GM18498 (cell line): Measurements from ENCODE around the gene ZNF280B.
"Not testable (repeated sequence)": the region's sequence is repeated elsewhere in the genome, so short reads cannot be mapped to it uniquely, and the experiment has no call there.

Source experiments
- ATAC-seq: cut with Tn5 transposase; IDR thresholded peaks from one replicate; pipeline ENCODE4 v1.9.1; 2021; ENCODE audit warnings: mild to moderate bottlenecking, moderate library complexity; ENCODE audit not compliant: unreplicated experiment

The ZNF280B gene

DNA sequence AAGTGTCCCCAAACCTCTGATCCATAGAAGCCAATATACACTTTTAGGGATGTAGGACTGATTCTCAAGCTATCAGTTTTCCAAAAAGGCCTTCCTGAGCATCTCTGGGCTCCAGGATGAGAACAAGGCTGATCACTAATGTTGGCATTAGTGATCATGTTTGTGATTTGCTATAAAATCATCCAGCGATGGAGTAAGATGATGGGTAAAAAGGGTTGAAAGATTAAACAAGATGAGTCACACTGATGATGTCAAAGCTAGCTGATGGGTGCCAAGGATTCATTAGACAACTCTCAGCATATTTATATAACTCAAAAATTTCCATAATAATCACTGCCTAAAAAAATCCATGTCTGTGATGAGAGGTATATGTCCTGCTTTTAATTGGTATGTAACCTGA is 42.8 kb downstream of the ZNF280B start:
- no peak for ATAC-seq

DNA sequence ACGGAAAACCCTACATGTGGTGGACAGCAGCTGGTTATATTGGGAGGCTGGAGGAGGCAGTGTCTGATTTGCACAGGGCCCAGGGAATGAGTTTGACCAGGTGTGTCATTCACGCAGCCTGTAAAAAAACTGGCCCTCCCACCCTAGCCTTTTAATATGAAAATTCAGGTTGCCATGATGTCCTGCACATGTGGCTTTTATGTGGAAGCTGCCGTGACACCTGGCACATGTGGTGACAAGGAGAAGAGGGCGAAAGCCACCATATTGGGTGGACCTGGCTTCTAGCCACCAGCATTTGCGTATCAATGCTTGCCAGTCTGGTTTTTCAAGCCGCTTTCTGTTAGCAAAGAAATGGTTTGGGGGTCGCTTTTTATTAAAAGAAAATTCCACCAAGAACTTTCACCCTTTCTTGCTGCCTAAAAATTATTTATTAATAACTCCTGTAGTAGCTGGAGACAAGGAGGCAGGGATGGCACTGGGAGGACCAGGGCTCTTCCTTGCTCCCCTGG is 43.4 kb downstream of the ZNF280B start:
- ATAC-seq, result no peak

DNA sequence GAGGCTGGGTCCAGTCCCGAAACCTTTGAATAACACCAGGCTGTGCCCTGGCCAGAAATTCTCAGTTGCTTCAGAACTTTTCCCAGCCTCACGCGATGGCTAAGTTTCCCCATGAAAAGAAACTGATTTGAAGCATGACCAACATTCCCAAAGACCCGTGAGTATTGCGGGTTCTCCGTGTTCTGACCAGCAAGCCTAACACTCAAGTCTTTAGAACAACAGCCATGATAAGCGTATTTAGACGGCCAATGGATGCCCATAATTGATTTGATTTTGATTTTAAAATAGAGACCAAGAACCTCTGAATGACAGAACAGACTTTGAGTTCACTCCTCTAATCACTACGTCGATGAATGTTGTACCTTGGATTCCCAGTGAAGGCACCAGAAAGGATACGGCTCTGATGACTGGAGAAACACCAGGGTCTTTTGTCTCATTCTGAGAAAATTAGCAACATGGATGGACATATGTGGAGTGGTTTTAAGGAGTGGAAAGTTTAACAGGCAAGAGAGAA is 43.9 kb downstream of the ZNF280B start:
- no peak for ATAC-seq

DNA sequence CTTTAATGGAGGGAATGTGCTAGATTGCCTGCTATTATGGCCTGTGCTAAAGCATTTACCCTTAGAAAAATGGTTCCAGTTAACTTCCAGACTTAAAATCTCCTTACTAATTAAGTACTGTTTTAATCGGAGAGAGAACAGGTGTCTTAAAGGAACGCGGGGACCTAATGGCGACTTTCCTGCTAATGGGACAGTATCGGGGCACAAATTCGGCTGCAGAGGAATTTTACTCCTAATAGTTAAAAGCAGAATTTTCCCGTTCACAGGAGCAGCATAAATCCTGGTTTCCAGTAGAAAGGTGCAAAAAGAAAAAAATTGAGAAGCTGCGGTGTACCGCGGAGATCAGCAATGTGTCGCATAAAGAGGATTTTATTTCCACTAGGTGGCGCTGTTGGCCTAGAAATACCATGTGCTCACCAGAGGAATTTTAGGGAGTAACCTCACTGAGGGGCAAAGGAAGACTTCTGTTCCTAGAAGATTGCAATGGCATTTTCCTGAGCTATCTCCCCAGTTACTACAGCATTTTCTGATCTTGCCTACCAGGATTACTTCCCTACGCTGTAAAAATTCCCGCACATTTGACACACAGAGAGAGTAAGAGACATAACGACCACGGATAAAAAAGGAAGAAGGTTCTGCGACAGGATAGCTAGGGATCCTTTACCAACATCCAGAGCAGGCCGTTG is 44.5 kb downstream of the ZNF280B start:
- no peak for ATAC-seq

DNA sequence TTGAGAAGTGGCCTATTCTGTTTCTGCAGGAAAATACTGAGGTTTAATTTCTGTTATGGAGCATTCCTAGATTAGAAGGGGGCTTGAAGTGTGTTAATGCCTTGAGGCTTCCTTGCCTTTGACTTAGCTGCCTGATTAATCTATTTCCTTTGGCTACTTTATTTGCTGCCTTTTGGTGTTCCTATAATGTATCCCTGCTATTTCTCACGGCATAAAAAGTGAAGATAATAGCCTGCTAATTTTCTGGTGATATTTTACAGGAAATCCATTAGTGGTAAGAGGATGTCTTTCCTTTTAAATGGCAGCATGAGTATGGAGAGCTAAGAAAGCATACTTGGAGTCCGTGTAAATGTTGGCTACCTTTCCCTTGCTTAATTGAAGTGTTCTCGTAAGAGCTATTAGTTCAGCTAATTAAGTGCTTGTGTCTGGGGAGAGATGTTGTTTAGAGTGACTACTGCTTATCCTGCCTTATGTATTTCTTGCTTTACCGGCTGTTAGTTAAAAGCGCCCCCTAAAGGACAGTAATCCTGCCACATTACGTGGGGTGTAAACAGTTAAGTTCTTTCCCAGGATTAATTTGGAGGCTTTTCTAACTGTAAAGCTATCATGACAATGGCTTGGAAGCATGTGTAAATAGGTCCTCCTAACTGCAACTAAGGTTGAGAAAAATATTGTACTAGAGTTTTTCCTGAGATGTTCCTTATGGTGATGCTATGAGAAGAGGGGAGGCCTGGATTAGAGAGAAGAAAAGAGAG is 45.6 kb downstream of the ZNF280B start:
- ATAC-seq, result no peak

DNA sequence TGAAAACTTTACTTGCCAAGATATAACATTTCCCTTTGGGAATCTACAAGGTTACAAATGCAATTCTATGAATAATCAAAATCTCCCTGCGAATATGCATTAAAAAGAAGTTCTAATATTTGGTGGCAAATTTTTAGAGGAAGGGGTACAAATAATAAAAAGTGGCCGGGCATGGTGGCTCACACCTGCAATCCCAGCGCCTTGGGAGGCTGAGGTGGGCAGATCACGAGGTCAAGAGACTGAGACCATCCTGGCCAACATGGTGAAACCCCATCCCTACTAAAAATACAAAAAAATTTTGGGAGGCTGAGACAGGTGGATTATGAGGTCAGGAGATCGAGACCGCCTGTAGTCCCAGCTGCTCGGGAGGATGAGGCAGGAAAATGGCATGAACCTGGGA is 47.0 kb downstream of the ZNF280B start:
- ATAC-seq, result no peak

DNA sequence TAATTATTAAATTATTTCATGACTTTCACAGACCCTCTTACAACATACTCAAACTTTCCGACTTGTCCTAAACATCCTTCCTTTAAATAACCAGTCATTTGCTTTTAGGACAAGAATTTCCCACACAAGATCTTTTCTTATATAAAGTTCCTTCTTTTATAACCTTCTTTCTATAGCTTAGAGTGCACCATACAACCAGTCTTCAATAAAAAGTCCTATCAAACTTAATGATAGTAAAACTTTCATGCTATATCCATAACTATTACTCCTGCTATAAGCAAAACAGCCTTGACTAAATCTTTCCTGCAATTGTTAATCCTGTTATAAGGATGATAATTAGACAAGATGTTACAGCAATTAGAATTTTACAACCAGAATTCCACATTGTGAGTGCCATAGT is 47.4 kb downstream of the ZNF280B start:
- no peak for ATAC-seq

DNA sequence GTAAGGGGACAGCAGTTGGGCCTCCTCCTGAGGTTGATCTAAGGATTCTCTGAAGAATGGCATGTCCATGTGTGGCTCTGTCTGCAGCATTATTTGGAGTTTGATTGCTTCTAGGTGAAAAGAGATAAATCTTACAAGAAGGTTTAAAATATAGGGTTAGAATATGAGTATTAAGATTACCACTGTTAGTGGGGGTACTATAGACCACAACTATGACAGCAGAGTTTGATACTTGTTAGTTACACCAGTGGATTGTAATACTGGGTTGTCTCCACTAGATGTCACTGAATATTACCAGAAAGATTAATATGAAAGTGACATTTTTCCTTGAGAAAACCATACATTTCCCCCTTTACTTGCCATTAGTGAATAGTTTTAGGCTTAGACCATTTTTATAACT is 47.9 kb downstream of the ZNF280B start:
- ATAC-seq, result no peak

DNA sequence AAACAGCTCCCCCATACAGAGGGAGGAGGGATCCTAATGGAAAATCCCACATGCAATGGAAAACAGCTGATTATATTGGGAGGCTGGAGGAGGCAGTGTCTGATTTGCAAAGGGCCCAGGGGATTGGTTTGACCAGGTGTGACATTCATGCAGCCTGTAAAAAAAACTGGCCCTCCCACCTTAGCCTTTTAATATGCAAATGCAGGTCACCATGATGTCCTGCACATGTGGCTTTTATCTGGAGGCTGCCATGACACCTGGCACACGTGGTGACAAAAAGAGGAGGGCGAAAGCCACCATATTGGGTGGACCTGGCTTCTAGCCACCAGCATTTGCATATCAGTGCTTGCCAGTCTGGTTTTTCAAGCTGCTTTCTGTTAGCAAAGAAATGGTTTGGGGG is 48.5 kb downstream of the ZNF280B start:
- ATAC-seq, result no peak

DNA sequence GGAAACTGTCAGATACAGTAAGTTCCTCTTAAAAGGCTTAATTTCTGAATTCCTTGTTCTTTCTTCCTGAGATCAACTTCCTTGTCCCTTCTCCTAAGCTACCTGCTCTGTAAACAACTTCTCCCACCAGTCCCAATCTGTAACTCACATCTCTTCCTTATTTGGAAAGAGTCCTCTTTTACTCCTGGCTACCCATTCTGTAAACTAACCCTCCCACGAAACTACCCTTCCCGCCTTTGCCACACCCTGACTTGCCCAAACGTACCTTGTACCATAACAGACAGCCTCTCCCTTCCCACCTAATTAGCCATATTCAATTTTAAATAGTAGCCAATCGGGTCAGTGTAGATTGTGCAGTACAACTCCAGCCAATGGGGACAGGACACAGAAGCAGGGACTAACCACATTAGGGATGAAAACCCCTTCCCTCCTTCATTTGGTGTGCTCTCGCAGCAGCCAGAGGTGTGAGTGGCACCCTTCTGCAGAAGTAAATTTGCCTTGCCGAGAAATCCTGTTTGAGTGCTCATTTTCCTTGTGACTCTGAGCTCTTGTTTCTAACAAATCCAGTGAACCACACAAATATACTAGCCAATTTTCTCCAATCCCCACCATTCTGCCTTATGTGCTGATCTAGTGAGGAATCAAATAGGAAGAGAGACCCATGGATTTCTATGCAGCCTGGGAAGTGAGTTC is 49.5 kb downstream of the ZNF280B start:
- no peak for ATAC-seq

DNA sequence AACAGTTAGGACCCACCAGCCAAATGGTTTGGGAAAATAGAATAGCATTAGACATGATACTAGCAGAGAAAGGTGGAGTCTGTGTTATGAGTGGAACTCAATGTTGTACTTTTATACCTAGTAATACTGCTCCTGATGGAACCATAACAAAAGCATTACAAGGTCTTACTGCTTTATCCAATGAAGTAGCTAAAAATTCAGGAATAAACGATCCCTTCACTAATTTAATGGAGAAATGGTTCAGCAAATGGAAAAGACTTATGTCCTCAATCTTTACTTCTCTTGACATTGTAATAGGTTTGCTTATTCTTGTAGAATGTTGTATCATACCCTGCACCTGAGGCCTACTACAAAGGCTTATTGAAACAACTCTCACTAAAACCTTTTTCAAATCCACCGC is 50.2 kb downstream of the ZNF280B start:
- no peak for ATAC-seq

DNA sequence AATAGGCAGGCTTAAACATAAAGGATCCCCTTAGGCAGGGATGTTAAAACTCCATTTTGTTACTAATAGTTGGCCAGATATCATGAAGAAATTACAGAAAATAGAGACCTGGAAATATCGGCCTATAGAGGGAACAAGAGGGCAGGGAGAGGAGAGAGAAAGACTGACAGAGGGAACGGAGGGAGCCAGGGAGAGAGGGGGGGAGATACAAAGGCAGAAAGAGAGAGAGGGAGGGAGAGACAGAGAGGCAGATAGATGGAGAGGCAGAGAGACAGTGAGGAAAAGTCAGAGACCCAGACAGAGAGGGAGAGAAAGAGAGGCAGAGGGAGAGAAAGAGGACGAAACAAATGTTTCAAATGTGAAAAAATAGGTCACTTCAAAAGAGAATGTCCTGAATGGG is 53.5 kb downstream of the ZNF280B start:
- no peak for ATAC-seq

DNA sequence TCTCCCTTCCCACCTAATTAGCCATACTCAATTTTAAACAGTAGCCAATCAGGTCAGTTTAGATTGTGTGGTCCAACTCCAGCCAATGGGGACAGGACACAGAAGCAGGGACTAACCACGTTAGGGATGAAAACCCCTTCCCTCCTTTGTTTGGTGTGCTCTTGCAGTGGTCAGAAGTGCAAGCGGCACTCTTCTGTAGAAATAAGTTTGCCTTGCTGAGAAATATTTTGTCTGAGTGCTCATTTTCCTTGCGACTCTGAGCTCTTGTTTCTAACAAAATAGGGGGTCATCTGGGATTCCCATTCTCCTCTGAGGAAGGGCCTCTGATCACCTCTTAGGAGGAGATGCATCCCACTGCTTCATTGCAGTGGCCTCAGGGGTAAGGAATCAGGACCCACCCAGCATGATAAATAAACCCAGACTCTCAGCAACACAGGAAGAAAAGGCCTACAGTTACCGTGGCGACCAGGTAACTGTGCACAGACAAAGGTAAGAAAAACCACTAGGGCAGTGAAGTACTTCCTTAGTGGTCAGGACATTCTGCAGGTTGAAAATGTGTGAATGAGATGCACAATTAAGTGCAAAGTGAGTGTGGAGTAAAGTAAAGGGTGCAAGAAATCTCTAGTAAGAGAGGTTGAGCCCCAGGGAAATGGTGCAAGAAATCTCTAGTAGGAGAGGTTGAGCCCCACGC is 55.4 kb downstream of the ZNF280B start:
- no peak for ATAC-seq

DNA sequence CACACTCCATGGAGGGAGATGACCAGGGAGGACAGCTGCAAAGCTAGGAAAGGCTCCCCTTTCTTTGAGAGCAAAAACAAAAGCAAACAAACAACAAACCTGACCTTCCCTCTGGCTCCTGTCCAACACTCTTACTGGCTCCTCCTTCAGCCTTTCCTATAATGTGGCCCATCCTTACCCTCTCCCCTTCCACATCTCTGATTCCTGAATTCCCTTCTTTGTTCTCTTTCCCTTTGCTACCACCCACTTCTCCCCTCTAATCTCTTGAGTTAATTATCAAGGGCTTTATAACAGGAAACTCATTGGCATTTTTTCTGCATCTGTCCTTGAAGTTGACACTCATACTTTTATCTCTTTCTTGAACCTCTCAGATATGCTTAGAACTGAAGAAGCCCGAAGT is 56.3 kb downstream of the ZNF280B start:
- ATAC-seq, result no peak

DNA sequence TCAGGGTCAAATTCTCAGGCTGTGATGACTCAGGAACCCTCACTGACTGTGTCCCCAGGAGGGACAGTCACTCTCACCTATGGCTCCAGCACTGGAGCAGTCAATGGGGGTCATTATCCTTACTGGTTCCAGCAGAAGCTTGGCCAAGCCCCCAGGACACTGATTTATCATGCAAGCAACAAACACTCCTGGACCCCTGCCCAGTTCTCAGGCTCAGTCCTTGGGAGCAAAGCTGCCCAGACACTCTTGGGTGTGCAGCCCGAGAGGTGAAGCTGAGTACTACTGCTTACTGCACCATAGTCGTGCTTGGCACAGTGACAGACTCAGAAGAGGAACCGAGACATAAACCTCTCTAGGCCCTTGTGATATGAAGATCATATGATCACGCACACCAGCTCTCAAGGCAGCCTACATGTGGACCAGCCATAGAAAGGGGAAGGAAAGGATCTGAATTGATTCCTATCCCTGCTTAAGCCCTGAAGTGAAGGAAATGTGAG is 58.2 kb downstream of the ZNF280B start:
- peak; percentile 93 for ATAC-seq

DNA sequence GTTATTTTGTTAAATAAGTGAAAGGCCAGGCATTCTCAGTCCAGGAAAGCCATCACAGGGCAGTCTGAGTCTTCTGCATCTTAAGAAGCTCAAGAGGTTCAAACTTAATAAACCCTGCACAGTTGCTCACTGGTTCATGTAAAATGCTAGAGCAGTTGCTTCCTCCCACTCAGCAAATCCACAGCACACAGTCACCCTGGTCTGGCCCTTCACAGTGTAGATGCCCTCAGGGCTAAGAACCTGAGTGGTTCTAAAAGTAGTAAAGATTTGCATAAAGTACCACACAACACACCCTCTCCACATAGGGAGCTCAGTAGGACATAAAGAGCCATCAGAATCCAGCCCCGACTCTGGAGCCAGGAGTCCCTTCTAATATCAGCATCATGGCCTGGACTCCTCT is 58.7 kb downstream of the ZNF280B start:
- ATAC-seq, result no peak

DNA sequence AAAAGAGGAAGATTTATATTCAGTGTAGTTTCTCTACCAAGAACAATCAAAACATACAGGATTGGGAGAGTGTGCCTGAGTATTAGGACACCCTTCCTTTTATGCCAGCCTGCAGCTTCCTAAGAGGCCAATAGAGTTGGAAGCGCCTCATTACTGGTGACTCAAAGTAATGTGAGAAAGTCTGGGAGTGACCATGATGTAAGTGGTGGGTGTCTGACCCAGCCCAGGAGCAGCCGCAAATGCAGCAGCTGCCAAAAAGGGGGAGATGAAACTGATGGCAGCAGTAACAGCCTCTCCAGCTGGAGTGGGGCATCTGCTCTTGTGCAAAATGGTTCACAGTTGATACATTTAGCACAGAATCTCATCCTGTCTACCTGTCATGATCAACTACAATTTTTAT is 62.0 kb downstream of the ZNF280B start:
- no peak for ATAC-seq

DNA sequence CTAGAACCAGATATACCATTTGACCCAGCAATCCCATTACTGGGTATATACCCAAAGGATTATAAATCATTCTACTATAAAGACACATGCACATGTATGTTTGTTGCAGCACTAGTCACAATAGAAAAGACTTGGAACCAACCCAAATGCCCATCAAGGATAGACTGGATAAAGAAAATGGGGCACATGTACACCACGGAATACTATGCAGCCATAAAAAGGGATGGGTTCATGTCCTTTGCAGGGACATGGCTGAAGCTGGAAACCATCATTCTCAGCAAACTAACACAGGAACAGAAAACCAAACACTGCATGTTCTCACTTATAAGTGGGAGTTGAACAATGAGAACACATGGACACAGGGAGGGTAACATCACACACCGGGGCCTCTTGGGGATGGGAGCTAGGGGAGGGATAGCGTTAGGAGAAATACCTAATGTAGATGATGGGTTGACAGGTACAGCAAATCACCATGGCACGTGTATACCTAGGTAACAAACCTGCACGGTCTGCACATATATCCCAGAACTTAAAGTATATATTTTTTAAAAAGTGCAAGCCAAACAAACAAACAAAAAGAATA is 64.4 kb downstream of the ZNF280B start:
- not testable (repeated sequence) for ATAC-seq

DNA sequence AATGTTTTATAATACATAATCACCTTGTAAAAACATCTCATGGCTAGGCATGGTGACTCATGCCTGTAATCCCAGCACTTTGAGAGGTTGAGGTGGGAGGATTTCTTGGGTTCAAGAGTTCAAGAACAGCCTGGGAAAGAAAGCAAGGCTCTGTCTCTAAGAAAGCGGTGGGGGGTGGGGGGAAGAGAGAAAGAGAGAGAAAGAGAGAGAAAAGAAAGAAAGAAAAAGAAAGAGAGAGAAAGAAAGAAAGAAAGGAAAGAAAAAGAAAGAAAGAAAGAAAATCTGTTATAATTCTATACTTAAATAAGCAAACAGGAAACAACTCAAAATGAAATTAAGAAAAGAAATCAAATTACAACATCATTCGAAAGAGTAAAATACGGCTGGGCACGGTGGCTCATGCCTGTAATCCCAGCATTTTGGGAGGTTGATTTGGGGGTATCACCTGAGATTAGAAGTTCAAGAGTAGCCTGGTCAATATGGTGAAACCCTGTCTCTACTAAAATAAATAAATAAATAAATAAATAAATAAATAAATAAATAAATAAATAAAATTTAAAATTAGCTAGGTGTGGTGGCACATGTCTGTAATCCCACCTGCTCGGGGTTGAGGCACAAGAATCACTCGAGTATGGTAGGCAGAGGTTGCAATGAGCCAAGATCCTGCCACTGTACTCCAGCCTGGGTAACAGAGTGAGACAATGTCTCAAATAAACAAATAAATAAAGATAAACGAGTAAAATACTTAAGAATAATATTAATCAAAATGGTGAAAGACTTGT is 65.4 kb downstream of the ZNF280B start:
- no peak for ATAC-seq

DNA sequence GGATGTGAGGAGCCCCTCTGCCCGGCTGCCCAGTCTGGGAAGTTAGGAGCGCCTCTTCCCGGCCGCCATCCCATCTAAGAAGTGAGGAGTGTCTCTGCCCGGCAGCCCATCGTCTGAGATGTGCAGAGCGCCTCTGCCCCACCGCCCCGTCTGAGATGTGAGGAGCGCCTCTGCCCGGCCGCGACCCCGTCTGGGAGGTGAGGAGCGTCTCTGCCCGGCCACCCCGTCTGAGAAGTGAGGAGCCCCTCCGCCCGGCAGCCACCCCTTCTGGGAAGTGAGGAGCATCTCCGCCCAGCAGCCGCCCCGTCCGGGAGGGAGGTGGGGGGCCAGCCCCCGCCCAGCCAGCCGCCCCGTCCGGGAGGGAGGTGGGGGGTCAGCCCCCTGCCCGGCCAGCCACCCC is 66.9 kb downstream of the ZNF280B start:
- ATAC-seq, result not testable (repeated sequence)
